Fibroblast of skin of abdomen (primary cell): ENCODE data around the gene AGBL1.
A peak's percentile ranks its signal among the peaks of the same experiment; 100 is the strongest.

Experiments used
- DNase-seq: peaks from one replicate; pipeline ENCODE4 v3.0.0-alpha.2; 2013

AGBL1 gene

GRCh38 chr15:86329311-86330013, 249.8 kb downstream of the AGBL1 start:
- DNase-seq = no peak

- no peak for DNase-seq
Measured at GRCh38 chr15:86333819-86334218, 254.1 kb downstream of the AGBL1 start.

GRCh38 chr15:86336051-86336788, 256.5 kb downstream of the AGBL1 start:
- DNase-seq = peak; percentile 23

GRCh38 chr15:86337071-86337470, 257.4 kb downstream of the AGBL1 start:
- DNase-seq = no peak

DNA sequence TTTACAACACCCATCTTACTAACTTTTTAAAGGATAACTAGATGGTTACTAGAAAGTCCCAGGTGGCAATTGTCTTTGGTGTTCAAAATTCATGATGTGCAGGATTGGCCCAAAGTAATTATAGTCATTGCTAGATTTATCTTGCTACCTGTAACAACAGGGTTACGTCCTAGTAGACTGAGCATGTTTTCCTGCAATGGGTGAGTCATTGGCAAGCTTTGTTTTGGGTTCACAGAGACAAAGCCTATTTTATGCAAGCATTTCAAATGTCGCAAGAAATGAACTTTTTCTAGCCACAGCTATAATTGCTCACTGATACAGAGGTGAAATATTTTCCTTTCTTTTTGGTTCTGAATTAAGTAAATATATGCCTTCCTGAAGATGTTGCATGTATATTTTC, 267.6 kb downstream of the AGBL1 start:
- DNase-seq = no peak

GRCh38 chr15:86349565-86349964, 269.9 kb downstream of the AGBL1 start:
- DNase-seq = no peak

- no peak for DNase-seq
Measured at GRCh38 chr15:86353213-86353612, 273.5 kb downstream of the AGBL1 start.

DNA sequence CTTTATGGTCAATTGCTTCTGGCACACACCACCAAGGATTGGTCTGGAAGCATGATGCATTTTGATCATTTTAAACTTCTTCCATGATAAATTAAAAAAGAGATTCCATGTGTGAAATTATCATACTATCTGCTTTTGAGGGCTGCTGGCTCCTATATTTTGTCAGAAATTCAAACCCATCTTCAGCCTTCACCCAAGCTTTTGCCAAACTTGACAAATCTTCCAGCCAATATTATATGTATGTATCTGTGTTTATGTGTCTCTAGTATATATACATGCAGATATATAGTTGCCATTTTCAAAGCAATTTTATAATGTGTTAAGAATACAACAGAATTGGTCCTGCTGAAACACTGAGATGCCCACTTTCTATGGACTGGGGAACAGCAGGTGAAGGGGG, 275.7 kb downstream of the AGBL1 start:
- no peak for DNase-seq

GRCh38 chr15:86355801-86356200, 276.1 kb downstream of the AGBL1 start:
- no peak for DNase-seq

DNA sequence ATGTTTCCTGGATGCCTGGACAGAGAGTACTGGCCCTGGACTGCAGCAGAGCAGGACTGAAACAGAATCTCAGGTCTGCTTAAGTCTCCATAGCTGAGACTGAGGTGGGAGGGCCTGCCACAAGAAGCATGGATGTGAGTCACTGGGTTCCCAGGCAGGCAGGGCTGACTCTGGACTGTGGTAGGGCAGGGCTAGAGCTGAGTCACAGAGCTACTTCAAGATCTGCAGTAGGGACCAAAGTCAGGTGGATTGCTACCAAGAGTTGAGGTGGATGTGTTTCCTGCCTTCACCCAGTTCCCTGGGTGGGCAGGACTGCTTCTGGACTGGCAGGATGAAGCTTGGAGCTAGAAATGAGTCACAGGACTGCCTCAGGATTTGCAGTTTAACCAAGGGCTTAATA, 282.9 kb downstream of the AGBL1 start:
- no peak for DNase-seq

- DNase-seq = no peak
Measured at GRCh38 chr15:86373147-86373546, 293.5 kb downstream of the AGBL1 start.

DNA sequence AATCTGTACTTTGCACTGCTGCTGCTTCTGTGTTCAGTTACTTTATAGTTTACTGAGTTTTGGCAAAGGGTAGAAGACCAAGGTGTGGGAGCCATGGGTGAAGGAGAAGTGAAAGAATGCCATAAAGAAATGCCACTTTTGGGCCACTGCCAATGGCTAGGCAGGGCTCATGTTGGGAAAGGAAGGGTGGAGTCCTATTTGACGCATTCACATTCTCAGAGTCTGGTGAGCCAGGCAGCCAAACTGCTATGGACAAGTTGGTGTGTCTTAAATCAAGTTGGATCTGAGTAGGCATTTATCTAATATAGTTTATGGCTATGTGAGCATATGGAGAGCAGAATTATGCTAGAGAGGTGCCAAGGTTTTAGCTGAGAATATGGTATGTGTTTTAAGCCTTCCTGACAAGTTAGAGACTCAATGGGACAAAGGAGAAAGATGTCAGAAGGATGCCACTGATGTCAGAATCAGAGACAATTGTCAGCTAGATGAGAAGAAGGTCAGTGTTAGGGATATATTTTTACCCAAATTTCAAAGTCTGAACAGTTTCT, 296.1 kb downstream of the AGBL1 start:
- no peak for DNase-seq

- no peak for DNase-seq
Measured at GRCh38 chr15:86377914-86378313, 298.2 kb downstream of the AGBL1 start.

GRCh38 chr15:86382341-86382740, 302.7 kb downstream of the AGBL1 start:
- DNase-seq = no peak

DNA sequence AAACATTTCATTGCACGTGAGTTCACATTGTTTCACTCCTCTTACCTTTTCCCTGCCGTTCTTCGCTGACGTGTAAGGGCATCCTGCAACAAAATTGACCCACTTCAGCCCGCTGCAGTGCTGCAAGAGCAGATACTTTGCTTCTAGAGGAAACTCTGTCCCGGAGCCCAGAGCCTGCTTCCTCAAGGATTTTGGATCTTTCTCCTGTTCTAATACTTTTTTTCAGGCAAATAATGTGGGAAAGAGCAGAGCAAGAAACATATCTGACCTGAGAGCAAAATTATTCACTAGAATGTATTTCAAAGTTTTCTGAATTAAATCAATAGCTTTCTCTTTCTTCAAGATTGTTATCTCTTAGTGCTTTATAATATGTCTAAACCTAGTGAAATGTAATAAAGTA, 303.9 kb downstream of the AGBL1 start:
- DNase-seq = no peak

DNA sequence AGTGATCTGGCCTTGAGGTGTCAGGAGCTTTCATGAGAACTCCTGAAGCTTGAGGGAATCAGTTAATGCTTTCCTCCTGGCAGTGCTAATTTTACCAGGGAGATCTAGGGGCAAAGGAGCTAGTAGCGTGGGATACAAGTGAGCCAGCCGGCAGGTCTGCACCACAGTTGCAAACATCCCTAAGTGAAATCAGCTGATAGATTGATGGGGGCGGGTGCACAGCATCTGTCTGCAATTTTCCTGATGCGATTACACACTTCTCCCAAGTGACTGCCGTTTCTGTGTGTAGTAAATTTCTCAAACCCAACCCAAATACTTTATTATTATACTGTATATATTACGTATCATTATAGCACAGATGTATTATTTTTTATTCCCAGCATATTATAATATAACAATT, 304.5 kb downstream of the AGBL1 start:
- no peak for DNase-seq

DNA sequence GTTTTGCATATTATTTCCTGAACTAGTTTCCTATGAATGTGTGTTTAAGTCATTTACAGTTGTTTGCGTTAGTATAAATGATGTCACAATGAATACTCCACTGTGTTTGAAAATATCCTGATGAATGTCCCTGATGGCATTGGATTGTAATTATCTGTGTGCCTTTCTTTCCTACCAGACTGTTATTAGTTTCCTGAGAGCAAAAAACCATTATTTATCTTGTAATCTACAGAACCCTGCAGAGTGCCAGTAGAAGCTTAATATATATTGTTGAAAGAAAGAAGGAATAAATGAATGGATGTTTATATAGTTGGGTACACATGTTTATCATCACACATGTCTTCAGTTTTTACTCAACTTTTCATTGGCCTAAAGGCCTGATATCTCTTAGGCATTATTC, 312.6 kb downstream of the AGBL1 start:
- DNase-seq = no peak

DNA sequence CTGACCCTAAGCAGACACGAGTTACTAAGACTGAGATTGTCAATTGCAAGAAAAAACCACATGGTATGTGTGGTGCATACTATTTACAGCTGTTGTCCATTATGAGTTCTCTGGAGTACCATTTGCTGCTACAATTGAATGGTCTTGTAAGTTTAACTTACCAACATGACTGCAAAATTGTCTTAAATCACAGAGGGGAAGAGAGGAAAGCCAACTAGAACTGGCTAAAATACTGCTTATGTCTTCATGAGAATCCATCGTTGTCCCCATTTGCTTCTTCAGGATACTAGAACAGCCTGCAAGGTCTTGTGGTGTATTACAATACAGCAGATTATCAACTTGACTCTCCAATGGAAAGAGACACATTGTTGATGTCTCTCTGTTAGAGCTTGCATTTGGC, 313.2 kb downstream of the AGBL1 start:
- no peak for DNase-seq

GRCh38 chr15:86394866-86395265, 315.2 kb downstream of the AGBL1 start:
- DNase-seq = no peak

DNA sequence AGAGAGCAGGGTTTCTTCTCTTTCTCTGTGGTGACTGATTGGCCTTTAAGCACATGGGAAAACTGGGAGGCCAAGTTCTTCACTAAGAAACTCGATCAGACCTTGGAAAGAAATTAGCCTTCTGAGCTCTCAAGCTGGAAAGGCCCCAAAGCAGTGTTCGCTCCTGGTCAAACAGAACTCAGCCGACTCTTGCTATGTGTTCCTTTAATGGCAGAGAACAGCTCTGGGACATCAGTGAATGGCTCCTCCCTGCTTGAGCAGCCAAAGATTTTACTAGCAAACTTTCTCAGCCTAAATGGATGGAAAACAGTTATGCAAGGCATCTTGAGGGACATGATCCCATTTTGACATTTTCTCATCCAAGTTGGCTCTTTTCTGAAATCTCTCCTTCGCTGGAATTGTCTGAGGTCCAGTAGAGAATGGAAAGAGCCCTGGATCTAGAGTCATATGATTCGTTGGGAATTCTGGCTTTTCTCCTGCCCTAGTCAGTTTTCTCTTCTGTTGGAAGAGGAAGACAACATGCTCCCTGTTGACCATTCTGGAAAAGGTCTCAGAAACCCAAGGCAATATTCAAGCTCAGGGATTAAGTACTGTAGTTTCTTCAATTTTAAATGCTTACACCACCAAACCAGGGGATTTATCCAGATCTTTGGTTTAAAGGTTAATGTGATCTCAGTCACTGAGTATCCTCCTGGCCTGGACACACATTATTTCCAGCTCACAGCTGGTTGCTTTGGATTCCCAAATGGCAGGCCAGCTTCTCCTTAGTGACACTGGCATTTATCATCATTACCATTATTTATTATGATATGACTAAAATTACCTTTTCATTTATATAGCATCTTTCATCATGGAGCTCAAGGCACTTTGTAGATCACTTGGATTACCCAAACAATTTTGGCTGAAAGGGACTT, 319.6 kb downstream of the AGBL1 start:
- DNase-seq = no peak

- no peak for DNase-seq
Measured at GRCh38 chr15:86403221-86403620, 323.6 kb downstream of the AGBL1 start.

DNA sequence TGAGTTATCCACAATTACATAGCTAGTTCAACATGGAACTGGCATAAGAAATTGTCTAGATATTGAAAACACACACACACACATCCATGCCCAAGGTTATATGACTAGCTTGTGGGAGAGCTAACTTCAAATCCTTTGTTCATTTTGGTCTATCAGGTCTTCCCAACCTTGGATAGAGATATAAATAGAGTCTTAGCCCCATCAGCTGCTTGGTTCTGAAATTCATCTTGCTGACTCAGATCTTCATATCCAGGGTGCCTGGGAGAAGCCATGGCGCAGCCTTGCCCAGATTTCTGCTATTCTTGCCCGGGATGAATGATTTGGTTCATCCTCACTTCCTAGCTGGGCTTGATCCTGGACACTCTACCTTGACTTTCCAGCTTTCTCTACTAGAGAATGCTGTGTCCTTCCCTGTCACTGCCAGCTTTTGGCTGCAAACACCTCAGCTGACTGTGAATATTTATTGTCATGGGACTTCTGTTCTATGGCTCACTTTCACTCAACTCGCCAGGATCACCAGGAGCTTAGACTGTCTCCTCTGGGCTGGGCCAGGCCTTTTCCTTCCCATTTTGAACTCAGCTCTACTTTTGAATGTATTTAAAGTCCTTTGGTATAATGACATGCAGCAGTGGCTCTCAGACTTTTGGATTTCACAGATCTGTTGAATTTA, 324.4 kb downstream of the AGBL1 start:
- no peak for DNase-seq
